ENCODE data around the gene ADRA1B.

The ADRA1B gene

DNA sequence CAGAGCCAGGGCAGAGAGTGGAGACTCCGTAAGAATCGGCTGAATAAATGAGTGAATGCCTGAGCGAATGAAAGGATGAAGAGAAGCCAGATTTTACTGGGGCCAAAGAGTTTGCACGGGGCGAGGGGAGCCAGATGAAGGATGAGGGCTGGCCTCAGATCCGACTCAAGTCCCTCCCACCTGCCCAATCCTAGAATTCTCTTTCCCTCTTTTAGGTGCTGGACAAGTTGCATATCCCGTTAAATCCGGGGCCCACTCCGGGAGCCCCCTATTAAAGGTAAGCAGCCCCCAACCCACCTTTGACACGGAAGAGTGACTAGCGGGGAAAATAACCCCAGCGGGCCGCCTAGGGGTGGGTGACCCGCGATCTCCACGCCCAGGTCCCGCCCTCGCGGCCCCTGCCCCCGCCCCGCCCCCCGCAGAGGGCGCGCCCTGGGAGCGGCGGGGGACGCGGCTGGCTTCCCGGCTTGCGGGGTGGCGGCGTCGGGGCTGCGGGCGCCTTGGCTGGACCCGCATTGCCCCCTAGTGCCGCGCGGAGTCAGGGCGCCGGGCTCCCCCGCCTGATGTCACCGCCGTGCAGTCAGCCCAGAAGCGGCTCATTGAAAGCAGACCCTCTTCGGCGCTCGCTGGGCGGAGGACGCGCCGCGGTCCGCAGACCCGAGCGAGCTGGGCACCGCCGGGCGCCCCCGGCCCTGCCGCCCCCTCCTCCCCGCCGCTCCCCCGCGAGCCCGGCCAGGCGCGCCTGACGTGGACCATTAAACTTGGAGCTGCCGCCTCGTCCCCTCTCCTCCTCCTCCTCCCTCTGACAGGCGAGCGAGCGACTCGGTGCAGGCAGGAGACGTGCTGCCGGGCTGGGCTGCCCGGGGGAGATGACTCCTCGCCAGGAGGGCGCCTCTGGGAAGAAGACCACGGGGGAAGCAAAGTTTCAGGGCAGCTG lies at the start of gene ADRA1B:
TSS of gene ADRA1B (plus strand) at position 579 of the 937 bp plus-strand sequence. CDS start 424 bp downstream, outside the sequence.
- DNase-seq (ENCODE audit: low spot score): peak; percentile 44

DNA sequence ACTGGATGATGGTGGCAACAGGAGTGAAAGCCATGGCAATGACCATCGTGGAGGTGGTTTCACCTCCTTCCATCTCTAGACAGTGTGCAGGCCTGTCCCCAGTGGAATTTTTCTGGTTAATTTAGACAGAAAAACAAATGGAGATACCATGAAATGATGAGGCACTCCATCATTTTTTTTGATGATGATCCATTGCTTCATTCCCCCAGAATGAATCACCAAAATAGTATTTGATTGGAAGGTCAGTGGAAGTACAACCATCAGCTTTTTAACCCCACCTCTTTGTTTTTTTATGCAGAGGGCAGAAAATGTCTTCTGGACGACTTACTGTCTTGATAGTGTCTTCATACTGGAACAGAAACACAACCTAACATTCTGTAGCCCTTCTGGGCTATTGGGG lies 42.6 kb upstream of the ADRA1B start:
- no peak for DNase-seq (ENCODE audit: low spot score)

DNA sequence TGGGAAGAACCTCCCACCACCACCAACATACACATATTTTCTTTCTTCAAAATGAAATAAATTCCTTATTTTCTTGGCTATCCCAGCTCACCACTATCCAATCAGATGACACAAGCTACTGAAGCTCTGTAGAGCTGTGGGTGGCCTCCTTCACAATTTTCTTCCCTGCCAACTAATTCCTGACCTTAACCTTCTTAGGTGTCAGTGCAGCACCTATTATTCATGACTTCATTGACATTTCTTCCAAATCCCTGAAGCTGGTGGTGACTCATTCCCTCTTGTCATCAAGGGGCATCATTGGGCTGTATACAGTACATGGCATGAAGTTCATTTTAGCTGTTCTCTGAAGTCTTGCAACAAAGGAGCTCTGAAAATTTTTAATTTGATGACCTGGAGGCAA lies 42.0 kb upstream of the ADRA1B start:
- no peak for DNase-seq (ENCODE audit: low spot score)

DNA sequence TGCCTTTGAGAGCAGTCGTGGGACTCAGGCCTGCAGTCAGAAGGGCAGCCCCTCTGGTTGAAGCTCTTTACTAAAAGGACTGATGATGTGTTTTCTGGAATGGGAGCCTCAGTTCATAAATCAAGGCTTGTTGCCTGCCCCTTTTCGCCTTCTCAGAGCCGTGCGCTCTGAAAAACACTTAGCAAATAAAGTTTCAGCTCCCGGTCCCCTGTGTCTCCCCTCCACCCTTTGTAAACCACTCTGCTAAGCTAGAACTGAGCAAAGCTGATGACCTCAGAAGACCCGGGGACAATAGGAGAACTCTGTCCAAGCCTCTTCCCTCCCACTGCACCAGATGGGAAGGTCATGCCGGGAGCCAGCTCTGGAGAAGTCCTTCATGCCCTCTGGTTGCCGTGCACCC lies 39.3 kb upstream of the ADRA1B start:
- DNase-seq (ENCODE audit: low spot score): no peak

DNA sequence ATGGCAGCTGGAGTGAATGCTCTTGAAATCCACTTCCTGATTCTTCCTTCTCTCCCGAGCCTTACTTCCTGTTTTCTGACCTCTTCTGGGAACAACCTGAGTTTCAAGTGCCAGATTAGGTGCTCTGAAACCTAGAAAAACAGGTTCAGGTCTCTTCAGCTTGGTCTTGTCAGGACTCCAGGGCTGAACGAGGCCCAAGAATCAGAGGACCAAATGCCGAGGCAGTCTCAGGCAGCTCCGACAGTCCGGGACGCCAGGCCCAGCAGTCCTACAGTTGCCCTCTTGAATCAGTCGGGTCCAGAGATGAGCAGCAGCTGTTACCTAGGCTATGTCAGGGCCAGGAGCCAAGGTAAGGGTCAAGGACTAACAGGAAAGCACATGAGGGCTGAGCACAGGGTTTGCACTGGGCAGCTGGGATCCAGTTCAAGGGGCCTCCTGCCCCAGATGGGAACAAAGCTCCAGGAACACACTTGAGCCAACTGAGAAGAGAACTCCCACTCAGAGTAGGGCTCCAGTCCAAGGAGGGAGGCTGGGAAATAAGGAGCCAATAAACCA lies 38.3 kb upstream of the ADRA1B start:
- DNase-seq (ENCODE audit: low spot score): no peak

DNA sequence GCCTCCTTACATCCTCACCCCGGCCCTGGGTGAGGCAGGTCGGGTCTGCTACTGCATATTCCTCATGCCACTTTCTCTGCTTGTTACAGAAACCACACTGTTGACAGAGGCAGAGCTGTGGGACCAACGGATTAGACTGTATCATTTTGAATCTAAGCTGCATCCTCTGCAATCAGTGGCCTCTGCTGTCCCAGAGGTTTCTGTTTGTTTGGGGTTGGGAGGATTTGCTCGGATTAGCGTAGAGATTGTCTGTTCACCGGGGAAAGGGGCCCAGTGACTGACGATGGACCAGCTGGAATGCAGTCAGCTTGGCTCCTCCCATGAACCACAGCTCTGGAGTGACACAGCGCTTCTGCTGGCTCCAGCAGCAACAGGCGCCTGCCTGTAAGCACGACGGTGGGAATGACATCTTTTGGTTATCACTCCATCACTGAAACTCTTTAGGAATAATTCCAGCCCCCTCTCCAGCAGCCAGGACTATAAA lies 37.3 kb upstream of the ADRA1B start:
- DNase-seq (ENCODE audit: low spot score): no peak

DNA sequence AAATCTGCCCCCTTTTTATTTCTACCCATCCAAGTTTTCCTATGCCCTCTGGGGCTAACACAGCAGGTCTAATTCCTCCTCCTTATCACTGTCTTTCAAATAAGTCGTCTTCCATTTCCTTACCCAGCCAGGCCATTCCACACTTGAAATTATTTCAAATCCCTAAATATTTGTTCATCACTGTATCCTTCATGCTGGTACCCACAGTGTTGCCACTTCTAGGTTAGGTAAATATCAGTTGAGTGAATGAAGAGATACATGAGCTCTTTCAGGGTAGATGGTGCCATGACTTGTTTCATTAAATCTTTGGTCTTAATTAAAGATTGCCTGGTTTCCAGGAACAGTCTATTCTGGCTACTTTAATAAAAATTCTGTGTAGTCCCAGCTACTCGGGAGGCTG lies 35.6 kb upstream of the ADRA1B start:
- DNase-seq (ENCODE audit: low spot score): no peak

DNA sequence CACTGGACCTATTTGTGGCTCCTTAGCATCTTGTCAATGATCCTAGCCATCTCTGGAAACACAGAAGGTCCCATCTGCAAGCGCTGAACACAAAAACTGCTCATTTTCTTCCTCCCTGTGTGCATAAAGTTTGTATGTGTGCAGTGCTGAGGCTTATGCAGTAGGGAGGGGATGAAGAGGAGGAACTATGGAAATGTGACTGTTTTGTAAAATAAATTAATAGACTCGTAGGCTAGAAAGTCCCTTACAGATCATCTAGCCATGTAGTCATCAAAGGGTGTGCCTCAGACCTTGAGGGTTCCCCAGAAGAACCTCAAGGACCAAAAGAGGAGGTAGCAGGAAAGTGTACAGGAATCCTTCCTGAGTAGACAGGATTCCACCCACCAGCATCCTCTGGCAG lies 34.3 kb upstream of the ADRA1B start:
- no peak for DNase-seq (ENCODE audit: low spot score)

DNA sequence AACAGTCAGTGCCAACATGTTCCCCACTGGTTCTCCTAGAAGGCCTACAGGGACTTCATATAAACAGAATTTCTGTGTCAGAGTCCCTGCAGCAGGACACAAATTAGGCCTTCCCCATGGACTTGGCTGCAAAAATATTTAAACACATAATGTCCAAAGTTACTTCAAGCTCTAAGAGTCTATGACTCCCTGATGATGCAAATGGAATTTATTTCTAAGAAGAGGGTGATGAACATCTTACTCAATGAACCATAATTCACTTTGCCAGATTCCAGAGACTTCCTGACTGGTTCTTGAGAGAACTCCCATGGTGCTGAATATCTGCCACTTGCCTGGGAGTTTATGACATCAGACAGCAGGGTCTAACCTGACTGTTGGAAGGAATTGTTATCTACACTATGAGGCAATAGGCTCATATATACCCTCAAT lies 32.7 kb upstream of the ADRA1B start:
- no peak for DNase-seq (ENCODE audit: low spot score)

DNA sequence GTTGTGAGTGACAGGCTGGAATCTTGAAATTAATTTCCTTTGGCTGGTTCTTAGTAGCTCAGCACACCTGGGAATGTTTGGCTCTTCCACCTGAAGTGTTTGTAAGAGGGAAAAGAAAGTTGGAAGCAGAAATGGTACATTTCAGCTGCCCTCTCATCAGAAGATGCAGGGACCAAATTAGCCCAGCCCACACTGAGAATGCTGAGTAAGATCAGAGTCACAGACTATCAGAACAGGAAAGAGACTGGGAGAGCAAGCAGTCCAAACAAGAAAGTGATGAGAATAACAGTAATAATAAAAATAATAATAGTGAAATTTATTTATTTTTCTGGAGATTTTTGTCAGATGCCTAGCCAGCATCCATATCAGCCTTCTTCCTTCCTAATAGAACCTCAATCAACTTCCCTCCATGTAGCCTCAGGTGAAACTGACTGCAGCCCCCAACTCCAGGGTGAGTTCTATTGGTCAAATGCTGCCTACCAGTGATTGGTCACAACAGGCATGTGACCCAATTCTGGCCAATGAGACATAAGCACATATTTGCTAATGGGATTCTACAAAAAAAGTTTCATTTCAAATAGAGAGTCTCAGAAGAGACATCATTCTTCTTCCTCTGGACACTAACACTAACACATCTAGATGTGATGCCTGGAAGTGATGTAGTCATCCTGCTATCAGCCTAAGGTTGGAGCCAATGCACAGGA lies 31.2 kb upstream of the ADRA1B start:
- no peak for DNase-seq (ENCODE audit: low spot score)

DNA sequence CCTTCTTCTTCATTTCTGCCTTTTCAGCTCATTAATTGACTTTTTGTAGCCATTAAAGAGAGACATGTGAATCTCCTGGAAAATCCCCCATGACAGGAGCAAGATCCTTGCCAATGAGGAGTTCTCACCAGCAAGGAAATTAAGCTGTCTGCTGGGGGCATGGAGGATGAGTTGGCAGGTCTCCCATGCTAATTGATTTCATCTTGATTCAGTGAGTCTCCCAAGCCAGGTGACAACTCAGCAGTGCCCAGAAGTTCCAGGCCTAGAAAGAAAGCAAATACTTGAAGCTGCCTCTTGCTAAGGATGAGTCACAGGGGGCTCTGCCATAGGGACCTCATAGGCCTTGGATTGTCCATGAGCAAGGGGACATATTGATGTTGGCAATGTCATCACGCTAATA lies 30.0 kb upstream of the ADRA1B start:
- no peak for DNase-seq (ENCODE audit: low spot score)

DNA sequence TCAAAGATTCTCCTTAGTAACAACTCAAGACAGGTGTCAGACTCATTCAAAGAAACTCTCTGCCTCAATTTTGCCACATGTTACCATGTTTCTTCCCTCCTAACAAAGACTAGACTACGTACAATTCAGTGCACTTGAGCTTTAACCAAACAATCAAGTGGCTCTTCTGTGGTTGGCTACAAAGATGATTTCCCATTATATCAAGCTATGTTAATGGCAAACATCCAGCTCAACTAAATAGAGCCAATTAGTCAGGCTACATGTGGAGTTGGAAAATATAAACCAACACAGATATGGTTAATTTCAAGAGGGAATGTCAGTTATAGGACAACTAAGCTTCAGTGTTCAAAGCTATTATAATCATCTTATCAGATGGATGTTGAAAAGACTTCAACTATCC lies 29.2 kb upstream of the ADRA1B start:
- DNase-seq (ENCODE audit: low spot score): no peak

DNA sequence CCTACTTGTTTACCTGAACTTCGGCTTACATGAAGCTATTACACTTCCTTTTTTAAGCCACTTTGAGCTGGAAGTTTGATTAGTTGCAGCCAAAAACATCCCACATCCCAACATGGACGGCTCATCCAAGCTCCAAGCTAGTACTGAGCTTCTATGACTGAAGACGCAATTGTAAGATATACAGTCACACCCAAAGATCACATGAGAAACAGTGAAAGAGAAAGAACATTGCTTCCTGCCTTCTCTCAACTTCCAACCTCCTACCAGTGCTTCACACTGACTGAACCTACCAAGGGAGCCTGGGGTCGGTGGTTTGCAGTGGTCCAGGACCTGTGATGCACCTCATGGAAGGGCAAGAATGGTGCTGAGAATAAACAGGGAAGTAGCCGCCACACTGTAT lies 27.4 kb upstream of the ADRA1B start:
- DNase-seq (ENCODE audit: low spot score): no peak

DNA sequence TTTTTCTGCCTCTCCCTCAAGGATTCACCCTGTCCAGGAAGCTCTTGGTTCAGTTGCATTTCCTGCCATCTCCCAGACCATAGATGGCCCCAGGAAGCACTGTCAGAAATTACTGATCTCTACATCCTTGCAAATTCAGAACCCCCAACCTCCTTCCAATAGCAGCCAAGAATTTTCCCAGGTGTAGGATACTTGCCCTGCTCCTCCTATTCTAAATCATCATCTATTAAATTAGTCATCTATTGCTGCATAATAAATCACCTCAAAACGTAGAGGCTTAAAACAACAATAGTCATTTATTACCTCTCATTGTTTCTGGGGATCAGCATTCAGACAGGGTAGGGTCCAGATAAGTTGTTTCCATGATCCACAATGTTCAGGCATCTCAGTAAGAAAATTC lies 26.1 kb upstream of the ADRA1B start:
- DNase-seq (ENCODE audit: low spot score): no peak

DNA sequence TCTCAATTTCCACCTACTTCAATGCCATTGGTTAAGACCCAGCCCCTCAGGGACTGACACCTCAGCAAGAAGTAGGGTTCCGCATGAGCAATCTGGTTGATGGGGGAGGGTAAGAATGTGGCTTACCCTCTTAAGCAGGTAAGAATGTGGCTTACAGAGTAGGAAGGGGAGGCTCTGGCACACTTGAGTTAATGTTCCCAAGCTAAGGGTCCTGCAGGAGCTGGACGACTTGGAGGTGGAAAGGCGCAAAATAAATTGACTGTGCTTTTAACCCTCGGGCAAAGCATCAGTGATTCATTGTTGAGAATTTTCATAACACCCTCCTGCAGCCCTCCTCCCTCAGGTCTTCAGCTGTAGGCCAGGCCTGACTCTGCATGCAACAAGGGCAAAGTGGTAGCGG lies 24.9 kb upstream of the ADRA1B start:
- no peak for DNase-seq (ENCODE audit: low spot score)

DNA sequence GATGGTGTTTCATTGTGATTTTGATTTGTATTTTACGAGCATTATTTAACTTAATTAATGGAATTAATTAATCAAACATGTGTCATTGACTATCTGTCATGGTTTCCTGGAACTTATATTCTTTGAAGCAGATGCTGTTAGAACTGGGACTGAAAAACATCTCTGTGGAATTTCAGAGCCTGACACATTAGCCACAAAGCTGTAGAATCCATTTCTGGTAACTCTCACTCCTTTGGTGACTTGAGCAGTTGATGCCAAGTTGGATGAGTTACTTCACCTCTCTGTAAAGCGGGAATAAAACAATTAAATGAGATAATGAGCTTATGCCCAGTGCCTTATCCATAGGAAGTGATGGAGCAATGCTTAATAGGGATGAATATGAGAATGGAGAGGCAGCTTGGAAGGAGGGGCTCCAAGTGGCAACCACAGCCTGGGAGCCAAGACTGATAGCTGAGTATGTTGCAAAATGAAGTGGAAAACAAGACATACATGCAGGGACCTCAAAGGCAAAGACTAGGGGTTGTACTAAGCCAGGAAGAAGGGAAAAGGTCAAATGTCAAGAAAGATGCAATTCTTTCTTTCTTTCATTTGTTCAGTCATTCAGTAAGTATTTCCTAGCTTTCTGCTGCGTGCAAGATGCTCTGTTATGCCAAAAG lies 23.1 kb upstream of the ADRA1B start:
- DNase-seq (ENCODE audit: low spot score): no peak

DNA sequence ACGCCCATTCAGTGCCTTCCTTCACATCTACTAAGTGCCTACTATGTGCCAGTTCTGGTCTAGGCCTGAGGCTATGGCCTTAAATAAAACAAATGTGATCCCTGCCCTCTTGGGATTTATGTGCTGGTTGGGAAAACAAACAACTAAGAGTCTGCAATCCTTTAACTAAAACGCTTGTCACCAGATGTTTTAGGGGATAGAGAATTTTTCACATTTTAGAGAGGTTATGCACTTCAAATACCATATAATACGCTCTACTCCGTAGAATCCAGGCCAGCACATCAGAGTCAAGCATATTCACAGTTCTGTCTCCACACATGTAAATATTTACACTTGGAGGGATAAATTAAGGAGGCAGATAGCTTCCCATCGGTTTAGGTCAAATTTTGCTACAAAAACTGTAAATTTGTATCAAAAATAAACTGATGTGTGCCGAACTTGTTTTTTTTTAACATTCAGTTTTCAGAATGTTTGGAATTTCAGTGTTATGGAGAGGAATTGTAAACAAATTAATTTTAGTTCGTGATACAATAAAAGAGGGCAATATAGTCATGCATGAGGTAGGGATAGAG lies 22.0 kb upstream of the ADRA1B start:
- DNase-seq (ENCODE audit: low spot score): no peak

DNA sequence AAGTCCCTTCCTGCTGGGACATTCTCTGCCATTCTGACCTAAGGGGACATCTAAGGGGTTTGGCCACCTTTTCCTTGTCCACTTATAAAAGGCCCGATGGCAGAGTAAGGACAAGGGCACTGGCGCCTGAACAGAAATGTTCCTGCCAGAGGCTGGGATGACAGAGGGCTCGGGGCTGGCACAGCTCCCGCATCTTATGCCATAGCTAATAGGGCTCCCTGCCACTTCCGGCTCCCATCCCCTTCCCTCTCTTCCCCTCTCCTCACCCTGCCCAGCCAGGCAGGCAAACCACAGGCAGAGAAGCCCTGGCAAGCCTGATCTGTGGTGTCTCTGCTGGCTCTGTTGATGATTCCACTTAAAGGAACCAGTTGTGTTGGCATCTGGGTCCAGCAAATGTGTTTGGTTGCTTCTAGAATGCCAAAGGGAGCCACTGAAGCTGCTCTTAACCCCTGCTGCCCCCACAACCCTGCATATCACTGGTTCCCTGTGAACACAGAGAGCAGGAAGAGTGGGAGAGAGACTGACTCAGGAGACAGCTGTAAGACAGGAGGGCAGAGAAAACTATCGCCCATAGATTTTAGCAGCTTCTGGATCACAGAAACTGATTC lies 18.4 kb upstream of the ADRA1B start:
- DNase-seq (ENCODE audit: low spot score): no peak

DNA sequence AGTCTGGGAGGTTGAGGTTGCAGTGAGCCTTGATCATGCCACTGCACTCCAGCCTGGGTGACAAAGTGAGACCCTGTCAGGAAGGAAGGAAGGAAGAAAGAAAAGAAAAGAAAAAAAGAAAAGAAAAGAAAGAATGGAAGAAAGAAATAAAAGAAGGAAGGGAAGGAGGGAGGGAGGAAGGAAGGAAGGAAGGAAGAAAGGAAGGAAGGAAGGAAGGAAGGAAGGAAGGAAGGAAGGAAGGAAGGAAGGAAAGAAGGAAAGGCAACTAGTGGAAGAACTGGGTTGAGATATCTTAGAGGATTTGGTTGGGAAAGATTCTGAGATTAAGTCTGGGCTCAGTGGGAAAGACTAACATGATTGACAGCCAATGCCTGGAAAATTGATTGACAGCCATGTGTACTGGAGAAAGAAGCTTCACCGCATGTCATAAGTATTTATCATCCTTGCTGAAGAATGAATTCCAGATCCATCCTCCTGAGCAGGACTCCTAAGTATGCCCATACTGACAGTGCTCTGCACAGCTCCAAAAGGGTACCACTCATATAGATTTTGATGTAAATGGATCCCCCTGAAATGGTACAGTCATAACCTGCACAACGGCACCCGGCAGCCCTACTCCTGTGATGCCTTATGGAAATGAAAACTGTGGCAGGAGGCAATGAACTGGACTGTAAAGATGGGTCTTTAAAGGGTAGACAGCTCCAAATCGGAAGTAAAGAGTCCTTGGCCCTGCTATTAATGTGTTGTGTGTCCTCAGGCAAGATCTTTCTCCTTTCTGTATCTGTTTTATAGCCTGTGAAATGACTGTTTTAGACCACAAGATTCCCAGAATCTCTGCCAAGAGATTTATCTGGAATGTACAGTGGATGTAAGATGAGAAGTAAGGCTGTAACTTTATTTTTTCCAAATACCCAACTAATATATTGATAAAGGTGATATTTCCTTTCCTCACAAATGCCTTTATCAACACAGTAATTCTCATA lies 16.9 kb upstream of the ADRA1B start:
- DNase-seq (ENCODE audit: low spot score): peak; percentile 11

DNA sequence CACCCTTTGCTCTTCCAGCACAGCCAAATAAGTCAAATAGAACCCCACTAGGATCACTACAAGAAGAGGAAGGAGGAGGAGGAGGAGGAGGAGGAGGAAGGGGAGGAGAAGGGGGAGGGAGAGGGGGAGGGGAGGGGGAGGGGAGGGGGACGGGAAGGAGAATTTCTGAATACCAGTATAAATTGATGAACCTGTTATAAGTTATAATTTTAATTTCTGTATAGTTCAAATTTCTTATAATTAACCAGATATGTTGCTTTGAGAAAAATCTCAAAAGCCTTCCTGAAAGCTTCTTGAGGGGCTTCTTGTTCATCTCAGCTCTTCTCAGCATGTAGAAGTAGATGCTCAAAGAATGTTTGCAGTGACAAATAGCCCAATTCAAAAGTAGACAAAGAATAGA lies 15.0 kb upstream of the ADRA1B start:
- no peak for DNase-seq (ENCODE audit: low spot score)
